Keratinocyte (primary cell): ENCODE results near the gene AGFG2. TPM values are rescaled to one million over a fixed set of nuclear protein-coding genes. Genes with fewer than 3 reads are reported as not detected.
A peak's percentile ranks its signal among the peaks of the same experiment; 100 is the strongest.
"Not testable (repeated sequence)": the region's sequence is repeated elsewhere in the genome, so short reads cannot be mapped to it uniquely, and the experiment has no call there.

Source experiments
- DNase-seq: peaks from one replicate; pipeline ENCODE4 v3.0.0-alpha.2; 2011; ENCODE audit warnings: low read depth, missing footprints, low spot score
- FAIRE-seq: peaks from 2 replicates; lab custom pipeline; 2011; peaks lifted over from hg19 to GRCh38; lab: Jason Lieb, UNC
- H2AFZ ChIP-seq: 2 replicates; pipeline ENCODE4 v1.6.0; 2012; ENCODE audit warnings: low read length, control low read depth, inconsistent platforms; ENCODE audit not compliant: control insufficient read depth
- H3K27ac ChIP-seq: 2 replicates; pipeline ENCODE4 v1.5.1; 2011; ENCODE audit warnings: low read length; ENCODE audit not compliant: control insufficient read depth, insufficient read depth
- H3K27me3 ChIP-seq: 3 replicates; pipeline ENCODE4 v1.6.0; 2011; ENCODE audit warnings: low read length; ENCODE audit not compliant: control insufficient read depth, insufficient read depth; ENCODE audit errors: extremely low read depth
- H3K36me3 ChIP-seq, 2 experiments: 2 replicates in 1 of 2; 3 replicates in 1 of 2; pipeline ENCODE4 v1.5.1; 2011; ENCODE audit warnings: low read length in 2 of 2, mild to moderate bottlenecking in 1 of 2; ENCODE audit not compliant: control insufficient read depth in 2 of 2, insufficient read depth in 2 of 2; ENCODE audit errors: extremely low read depth in 1 of 2
- H3K4me1 ChIP-seq: 3 replicates; pipeline ENCODE4 v1.5.1; 2011; ENCODE audit warnings: low read length; ENCODE audit not compliant: control insufficient read depth, insufficient read depth; ENCODE audit errors: extremely low read depth
- H3K4me2 ChIP-seq: 3 replicates; pipeline ENCODE4 v1.6.0; 2011; ENCODE audit warnings: low read depth, low read length; ENCODE audit not compliant: control insufficient read depth, insufficient read depth; ENCODE audit errors: extremely low read depth
- H3K4me3 ChIP-seq, 3 experiments: fragments of 200-600 bp in 1 of 3; sonication (generic) in 1 of 3; 2 replicates in 2 of 3; 3 replicates in 1 of 3; pipeline ENCODE4 v1.5.1; 2011 to 2016; ENCODE audit warnings: low read length in 3 of 3, mild to moderate bottlenecking in 3 of 3, control low read depth in 2 of 3, inconsistent platforms in 1 of 3, low read depth in 1 of 3, mixed read lengths in 1 of 3, mixed run types in 1 of 3, moderate library complexity in 1 of 3; ENCODE audit not compliant: control insufficient read depth in 2 of 3, insufficient read depth in 2 of 3; ENCODE audit errors: extremely low read depth in 1 of 3
- H3K79me2 ChIP-seq: 2 replicates; pipeline ENCODE4 v1.6.0; 2012; ENCODE audit warnings: low read length; ENCODE audit not compliant: control insufficient read depth, insufficient read depth
- H3K9ac ChIP-seq: 3 replicates; pipeline ENCODE4 v1.6.0; 2011; ENCODE audit warnings: low read length; ENCODE audit not compliant: control insufficient read depth, insufficient read depth; ENCODE audit errors: extremely low read depth
- H3K9me1 ChIP-seq: 3 replicates; pipeline ENCODE4 v1.6.0; 2011; ENCODE audit warnings: low read length; ENCODE audit not compliant: control insufficient read depth, insufficient read depth; ENCODE audit errors: extremely low read depth
- H3K9me3 ChIP-seq: 2 replicates; pipeline ENCODE4 v1.5.1; 2012; ENCODE audit warnings: low read depth, low read length; ENCODE audit not compliant: control insufficient read depth
- H4K20me1 ChIP-seq: 3 replicates; pipeline ENCODE4 v1.6.0; 2011; ENCODE audit warnings: low read length; ENCODE audit not compliant: control insufficient read depth, insufficient read depth; ENCODE audit errors: extremely low read depth
- CTCF ChIP-seq, 3 experiments: IDR thresholded peaks in 1 of 3; conservative IDR thresholded peaks in 1 of 3; optimal IDR thresholded peaks in 1 of 3; 2 replicates in 2 of 3; 3 replicates in 1 of 3; pipeline versions ENCODE3 to v1.5.1; 2011; ENCODE audit warnings: low read length in 3 of 3, mild to moderate bottlenecking in 3 of 3, moderate library complexity in 2 of 3, control low read depth in 1 of 3, inconsistent platforms in 1 of 3; ENCODE audit not compliant: insufficient read depth in 2 of 3; ENCODE audit errors: extremely low read depth in 1 of 3
- EZH2 ChIP-seq: IDR thresholded peaks from one replicate; pipeline ENCODE4 v1.6.1; 2012; ENCODE audit warnings: inconsistent platforms, mild to moderate bottlenecking, low read length, moderate library complexity
- dilution Hi-C: fragments of 300-500 bp; cut with MboI; formaldehyde crosslinking; loops from one replicate; pipeline ENCODE4 v1.7.0; 2020; ENCODE audit warnings: low sequenced_read_pairs; ENCODE audit not compliant: extremely low pct_ligation_motif_present
- polyA plus RNA-seq, 5 experiments: library from polyadenylated mRNA; depleted of rRNA in 3 of 5; stranded (reverse) in 3 of 5; stranded (forward) in 1 of 5; unstranded in 1 of 5; fragments of >200 nt; gene quantifications; 1 replicate in 1 of 5; 2 replicates in 3 of 5; 3 replicates in 1 of 5; pipeline versions ENCODE4 v1.2.1 to v1.2.3, GENCODE V29; 2011 to 2012; ENCODE audit warnings: missing spikeins in 2 of 5, low read depth in 1 of 5, low replicate concordance in 1 of 5

The AGFG2 gene
- polyA plus RNA-seq, 1 donor (not counting 4 experiments of a cell fraction or from before 2014, with no cell fraction given): 3.4 TPM

- Histone ChIP-seq H3K36me3 (no peaks in the 10 kb centered on the region), H3K27me3 (no peaks in the 10 kb centered on the region), H3K4me2 (peak overlapping the region; percentile 98), H3K9me1 (no peaks in the 10 kb centered on the region), H3K79me2 (no peaks in the 10 kb centered on the region), H4K20me1 (no peaks in the 10 kb centered on the region), H3K4me1 (peaks cover 16% of the 10 kb centered on the region), H2AFZ (no peak overlapping the region), H3K4me3 (peak overlapping the region; percentile 72 to 84 (median 74)), H3K27ac (no peak overlapping the region), H3K9me3 (no peaks in the 10 kb centered on the region), H3K9ac (peak overlapping the region; percentile 55)
- FAIRE-seq: no peak
- no peak for DNase-seq
- TF ChIP-seq EZH2 (no peak), CTCF (optimal IDR thresholded peaks at IDR 0.05 in 1 of 3, IDR thresholded peaks at IDR 0.05 in 1 of 3, conservative IDR thresholded peaks at IDR 0.05 in 1 of 3; ENCODE audit: extremely low read depth in 1 of 3, insufficient read depth in 2 of 3, low read length in 3 of 3) (no peak)
- dilution Hi-C loops: no loop called here
Measured at GRCh38 chr7:100540073-100540723, 1.2 kb downstream of the AGFG2 start.

DNA sequence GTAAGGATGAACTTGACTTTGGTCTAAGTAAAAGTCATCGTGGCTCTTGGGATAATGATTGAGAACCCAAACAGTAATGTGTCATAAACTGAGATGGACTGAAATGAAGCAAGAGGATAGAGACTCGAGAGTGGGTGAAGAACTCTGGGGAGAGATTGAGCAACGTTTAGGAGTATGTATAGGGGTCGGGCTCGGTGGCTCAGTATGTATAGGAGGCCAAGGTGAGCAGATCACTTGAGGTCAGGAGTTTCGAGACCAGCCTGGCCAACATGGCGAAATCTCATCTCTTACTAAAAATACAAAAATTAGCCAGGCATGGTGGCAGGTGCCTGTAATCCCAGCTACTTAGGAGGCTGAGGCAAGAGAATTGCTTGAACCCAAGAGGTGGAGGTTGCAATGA is 2.3 kb downstream of the AGFG2 start:
- H3K4me2 ChIP-seq, H4K20me1 ChIP-seq, H3K79me2 ChIP-seq, H3K9me1 ChIP-seq, dilution Hi-C loops, H3K4me3 ChIP-seq, H3K27me3 ChIP-seq, DNase-seq, H2AFZ ChIP-seq, H3K27ac ChIP-seq, H3K36me3 ChIP-seq, H3K9ac ChIP-seq, H3K9me3 ChIP-seq, FAIRE-seq: not testable (repeated sequence)
- peaks cover 27% of the 10 kb centered on the region for H3K4me1 ChIP-seq

GRCh38 chr7:100543586-100543985 is 4.6 kb downstream of the AGFG2 start:
- Histone ChIP-seq H3K4me3 (no peak overlapping the region), H3K27ac (no peak overlapping the region)
- no peak for FAIRE-seq

More at GRCh38 chr7:100543586-100543985, 4.6 kb downstream of the AGFG2 start:
- no peaks in the 10 kb centered on the region for H4K20me1 ChIP-seq
- H3K79me2 ChIP-seq: no peaks in the 10 kb centered on the region
- H3K9me3 ChIP-seq: no peaks in the 10 kb centered on the region
- H3K4me1 ChIP-seq: peaks cover 23% of the 10 kb centered on the region
- H3K4me2 ChIP-seq: no peak overlapping the region
- no peak for TF ChIP-seq CTCF (optimal IDR thresholded peaks at IDR 0.05 in 1 of 3, IDR thresholded peaks at IDR 0.05 in 1 of 3, conservative IDR thresholded peaks at IDR 0.05 in 1 of 3; ENCODE audit: extremely low read depth in 1 of 3, insufficient read depth in 2 of 3, low read length in 3 of 3)
- TF ChIP-seq EZH2: no peak
- no peaks in the 10 kb centered on the region for H3K9me1 ChIP-seq
- H2AFZ ChIP-seq: no peak overlapping the region
- H3K27me3 ChIP-seq: no peaks in the 10 kb centered on the region
- peaks cover 0 to 3% of the 10 kb centered on the region in 2 experiments for H3K36me3 ChIP-seq
- H3K9ac ChIP-seq: no peak overlapping the region
- dilution Hi-C loops: no loop called here
- no peak for DNase-seq
